ENCODE data around the gene MAGI2.
"Not testable (repeated sequence)": the region's sequence is repeated elsewhere in the genome, so short reads cannot be mapped to it uniquely, and the experiment has no call there.

Gene MAGI2

DNA sequence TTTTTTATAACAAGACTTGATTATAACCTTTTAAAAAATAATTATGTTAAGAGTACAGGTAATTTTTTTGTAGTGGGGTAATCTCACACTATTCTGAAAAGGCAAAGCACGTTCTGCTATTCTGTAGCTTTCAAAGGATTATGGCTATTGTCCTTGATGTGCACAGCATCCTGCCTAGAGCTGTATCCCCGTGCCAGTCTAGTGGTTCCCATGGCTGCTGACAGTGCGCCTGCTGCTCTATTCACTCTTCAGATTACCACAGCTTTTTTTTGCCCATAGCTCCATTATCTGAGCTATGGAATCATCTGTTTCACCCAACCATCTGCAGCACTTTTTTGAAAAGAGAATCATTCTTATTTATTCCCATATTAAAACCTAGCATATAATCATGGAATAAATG lies 931.5 kb downstream of the MAGI2 start:
- ATAC-seq, result no peak

DNA sequence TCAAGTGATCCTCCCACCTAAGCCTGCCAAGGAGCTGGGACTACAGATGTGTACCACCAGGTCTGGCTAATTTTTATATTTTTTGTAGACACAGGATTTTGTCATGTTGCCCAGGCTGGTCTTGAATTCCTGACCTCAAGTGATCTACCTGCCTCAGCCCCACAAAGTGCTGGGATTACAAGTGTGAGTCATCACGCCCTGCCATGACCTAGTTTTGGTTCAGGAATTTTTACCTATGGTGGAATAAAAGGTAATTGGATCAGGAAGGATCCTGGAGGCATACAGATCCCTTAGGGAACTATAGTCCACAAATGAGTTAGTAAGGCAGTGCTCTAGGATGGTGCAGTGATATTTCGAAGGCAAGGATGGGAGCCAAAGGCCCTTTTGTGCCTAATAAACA lies 937.0 kb downstream of the MAGI2 start:
- no peak for ATAC-seq

DNA sequence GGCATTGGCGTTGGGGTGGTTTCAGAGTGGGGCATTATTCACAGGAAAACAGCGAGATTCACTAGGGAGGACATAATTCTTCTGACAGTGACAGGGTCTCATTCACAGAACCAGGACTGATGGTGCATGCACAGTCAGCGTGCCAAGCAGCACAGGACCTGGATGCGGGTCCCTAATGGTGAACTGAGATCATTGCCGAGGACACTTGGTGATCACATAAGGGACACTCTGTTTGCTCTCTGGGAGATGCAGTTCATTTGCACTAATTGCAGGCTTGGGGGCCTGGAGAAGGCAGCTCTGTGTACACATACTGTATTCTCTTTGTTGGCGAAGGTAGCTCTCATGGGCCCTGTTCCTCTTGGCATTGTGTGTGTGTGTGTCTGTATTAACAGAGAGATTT lies 938.8 kb downstream of the MAGI2 start:
- ATAC-seq, result no peak

DNA sequence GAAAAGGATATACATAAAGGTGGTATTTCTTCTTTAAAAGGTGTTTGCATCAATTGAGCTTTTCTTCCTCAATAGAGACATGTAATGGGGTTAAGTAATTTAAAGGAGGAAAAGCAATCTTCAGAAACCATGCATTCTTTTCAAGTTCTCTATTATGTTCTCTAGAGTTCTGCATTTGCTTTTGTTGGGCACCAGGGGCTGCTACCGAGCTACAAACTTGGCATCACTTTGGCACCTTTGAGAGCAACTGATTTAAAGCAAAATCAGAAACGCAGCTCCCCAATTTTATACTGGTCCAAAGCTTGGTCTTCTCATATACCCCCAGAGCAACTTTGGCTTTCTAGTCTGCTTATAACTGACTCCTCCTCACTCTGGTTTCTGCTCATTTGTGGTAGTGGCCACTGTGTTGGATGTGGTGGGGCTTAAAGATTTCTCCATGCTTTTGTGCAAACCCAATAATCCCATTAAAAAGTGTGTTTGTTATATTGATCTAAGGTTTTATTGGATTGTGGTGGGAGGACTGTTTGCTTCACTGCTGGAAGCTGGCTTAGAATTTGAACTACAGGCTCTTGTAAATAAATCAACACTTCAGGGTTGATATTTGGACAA lies 942.8 kb downstream of the MAGI2 start:
- no peak for ATAC-seq

DNA sequence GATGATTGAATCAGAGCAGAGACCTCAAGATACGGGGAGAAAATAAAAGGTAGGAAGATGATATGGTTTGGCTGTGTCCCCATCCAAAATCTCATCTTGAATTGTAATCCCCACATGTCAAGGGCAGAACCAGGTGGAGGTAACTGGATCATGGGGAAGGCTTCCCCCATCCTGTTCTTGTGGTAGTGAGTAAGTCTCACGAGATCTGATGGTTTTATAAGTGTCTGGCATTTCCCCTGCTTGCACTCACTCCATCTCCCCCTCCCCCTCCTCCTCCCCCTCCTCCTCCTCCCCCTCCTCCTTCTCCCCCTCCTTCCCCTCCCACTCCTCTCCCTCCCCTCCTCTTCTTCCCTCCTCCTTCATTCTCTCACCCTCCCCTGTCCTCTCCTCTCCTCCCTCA lies 950.2 kb downstream of the MAGI2 start:
- not testable (repeated sequence) for ATAC-seq

DNA sequence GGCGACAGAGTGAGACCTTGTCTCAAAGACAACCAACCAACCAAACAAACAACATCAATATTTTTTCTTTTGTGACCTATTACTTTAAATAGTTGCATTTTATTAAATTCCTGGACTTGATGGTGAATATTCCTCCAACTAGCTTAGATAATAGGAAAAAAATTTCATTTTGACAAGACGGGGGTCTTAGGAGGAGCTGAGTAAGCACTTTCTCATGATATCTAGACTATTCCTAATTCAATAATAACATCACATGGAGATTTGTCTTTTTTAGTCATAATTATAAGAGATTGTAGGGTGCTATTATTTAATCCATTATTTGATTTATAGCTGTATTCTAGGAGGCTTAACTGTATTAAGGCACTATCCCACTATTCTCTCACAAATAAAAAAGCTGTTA lies 952.4 kb downstream of the MAGI2 start:
- ATAC-seq, result no peak

DNA sequence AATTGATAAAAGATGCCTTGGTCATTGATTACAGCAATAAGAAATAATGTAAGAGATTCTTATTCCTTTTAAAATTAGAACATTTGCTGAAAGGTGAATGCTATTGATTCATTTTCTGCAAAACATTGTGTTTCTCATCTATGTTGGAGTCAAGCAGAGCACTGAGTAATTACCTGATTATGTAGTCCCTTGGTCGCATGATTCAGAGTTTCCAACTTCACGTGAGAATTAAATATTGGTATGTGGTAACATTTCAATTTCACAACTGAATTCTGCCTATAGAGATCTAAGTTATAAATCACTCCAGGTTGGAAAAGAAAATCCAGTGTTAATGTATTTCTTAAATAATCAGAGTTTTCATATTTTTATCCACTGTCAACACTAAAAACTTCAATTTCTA lies 953.5 kb downstream of the MAGI2 start:
- no peak for ATAC-seq

DNA sequence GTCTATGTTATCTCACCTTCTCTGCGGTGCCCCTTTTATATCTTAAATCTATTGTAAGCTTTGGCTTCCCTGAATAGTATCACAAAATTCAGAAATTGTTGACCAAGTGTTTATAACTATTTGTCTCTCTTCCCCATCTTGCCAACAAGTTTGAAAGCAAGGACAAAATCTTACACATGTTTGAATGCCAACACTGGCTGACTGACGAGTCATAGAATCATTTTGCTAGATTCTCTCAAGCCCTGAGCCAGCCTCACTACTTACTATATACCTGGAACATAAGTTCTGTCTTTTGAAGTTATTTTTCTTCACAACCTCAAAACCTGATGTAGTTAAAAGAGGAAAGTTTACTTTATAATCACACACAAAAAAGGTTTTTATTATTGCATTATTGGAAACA lies 954.2 kb downstream of the MAGI2 start:
- ATAC-seq, result no peak

DNA sequence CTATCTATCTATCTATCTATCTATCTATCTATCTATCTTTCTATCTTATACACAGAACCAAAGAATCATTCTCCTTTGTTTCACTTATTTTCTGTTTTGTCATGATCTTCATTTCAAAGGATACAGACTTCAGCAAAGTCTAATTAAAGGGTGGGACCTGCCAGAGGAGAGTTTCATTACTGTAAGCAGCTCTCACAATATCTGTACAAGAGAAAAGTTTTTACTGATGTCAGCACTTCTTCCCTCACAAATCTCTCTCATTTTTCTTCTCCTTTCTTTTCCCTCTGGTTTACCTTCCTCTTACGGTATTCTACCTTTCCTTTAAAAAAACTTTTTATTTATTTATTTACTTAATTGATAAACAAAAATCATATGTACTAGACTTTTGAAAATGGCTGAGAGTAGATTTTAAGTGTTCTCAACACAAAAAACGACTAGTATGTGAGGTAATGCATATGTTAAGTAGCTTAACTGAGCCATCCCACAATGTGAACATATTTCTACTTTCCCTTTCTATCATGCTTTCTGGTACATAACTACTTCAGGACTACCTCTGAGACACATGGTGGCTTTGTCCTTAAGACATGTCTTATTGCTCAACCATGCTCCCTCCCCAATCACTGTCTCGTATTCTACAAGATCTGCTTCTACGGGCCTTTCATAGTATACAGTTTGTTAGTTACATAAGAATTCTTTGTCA lies 955.6 kb downstream of the MAGI2 start:
- no peak for ATAC-seq

DNA sequence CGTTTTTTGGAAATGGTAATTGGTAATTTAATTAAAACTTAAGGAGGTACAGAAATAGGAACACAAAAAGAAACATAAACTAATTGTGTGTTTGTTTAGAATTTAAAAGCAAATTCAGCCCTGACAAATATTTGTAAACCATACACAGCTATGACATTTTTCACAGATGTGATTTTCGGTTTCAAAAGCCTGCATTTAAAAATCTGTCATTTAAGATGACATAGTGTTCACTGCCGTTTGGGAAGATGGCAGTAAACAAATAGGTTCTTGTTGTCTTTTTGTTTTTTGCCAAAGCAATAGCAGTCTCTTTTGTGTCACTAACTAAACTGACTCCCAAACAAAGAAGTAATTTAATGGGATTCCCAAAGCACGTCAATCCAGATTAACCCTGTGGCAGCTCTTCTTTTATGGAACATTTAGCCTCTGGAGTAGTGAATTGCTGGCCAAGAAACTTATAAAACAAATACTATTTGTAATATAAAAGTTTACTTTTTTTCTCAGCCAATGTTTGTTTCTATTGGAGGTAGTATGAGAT lies 957.3 kb downstream of the MAGI2 start:
- ATAC-seq, result no peak

DNA sequence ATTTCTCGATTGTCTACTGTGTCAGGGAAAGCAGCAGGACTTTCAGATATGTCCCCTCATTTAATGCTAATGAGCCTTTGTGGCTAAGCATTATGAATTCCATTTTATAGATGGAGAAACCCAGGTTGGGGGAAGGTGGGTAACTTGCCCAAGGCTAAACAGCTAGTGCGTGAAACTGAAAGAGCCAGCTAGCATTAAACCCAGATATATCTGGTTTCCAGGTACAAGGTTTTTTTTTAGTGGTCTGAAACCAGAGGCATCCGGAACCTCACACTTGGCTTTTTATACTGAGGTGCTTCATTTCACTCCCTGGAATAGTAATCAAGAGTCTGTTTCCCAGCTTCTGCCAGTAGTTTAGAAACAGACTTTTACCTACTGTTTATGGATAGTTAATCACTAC lies 960.1 kb downstream of the MAGI2 start:
- no peak for ATAC-seq

DNA sequence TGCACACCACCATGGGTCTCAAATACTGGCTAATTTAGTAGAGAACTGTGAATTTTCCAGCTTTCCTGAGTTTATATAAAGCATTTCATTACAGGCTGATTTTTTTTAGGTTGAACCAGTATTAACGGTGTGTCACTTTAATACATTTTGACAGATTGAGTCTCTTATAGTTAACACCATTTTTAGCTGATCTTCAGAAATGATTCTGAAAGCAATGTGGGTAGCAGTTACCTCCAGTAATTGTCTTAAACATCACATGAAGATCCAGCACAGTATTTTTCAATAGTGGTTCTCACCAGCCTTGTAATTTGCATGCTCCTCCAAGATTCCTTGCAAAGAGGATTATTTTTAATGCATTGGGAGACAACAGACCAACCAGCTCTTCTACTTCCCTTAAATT lies 961.3 kb downstream of the MAGI2 start:
- ATAC-seq, result no peak

DNA sequence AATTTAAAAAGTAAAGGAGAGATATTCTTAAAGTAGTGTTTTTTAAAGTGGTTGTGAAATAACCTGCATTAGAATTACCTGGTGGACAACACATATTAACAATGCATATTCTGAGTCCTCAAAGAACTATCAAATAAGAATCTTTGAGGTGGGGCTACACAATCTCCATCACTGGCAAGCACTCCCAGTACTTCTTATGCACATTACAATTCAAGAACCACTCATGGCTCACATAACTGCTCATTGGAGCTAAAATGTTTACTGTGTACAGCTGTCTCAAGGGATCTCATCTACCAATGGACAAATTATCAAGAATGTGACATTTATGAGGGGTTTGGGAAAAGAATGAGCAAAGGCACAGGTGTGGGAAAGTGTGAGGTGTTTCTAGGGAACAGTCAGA lies 962.9 kb downstream of the MAGI2 start:
- ATAC-seq, result no peak

DNA sequence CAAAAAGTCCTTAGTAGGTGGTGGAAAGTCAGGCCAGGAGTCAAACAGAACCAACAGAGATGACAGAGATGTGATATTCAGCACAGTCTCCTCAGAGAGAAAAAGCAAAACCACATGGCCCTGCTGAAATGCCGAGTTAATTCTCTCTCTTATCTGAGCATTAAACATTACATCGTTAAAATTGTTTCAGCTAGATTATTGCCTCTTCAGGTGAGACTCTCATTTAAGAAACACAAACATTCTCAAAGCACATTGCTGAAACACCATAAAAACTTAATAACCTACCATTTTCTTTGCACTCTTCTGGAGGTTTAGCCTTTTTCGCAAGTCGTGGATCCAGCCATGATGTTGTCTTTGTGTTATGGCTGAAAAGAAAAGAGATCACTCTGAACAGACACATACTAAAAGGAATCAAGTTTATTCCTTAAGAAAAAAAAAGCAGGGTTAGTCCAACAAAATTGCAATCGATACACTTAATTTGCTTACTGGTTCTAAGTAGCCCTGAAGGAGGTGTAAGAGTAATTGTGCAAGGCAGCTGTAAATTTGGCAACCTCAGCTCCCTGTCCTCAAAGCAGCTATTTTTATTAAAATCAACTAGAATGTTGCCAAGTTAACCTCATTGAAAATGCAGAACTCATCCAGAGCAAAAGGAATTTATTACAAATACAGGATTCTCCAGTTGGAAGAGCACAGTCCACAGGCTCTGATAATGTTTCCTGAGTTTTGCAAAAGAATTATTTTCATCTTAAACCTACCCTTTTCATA lies 963.8 kb downstream of the MAGI2 start:
- no peak for ATAC-seq

DNA sequence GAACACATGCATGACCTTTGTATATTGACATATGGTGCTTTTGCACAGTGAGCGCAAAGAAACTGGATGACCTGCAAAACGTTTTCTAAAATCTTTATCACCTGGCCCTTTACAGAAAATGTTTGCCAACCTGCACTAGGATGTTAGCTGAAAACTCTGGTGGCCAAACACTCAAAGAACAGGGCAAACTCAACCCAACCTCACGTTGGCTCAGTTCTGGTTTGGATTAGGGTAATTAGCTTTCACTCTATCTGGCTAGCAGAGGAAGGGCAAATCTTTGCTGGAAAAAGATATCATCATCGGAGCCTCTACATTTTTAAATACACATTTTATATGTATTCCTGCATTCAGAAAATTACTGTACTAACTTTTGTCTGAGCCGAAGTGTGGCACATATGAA lies 966.0 kb downstream of the MAGI2 start:
- no peak for ATAC-seq

DNA sequence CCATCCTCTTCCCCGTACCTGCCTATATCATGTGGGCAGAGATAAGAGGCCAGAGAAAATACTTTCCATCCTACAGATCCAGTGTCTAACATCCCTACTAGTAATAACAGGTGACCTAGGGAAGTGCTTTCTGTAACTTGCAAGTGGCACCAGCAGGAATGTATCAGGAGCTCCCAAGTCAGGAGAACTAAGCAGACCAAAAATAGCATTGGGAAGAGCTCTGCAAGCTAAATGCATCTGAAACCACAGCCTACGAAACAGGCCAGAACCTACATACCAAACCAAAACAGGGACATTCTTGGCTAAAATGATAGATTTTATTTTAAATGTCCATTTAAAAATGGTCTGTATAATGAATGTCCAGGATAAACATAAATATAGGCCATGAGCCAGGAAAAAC lies 974.1 kb downstream of the MAGI2 start:
- no peak for ATAC-seq

DNA sequence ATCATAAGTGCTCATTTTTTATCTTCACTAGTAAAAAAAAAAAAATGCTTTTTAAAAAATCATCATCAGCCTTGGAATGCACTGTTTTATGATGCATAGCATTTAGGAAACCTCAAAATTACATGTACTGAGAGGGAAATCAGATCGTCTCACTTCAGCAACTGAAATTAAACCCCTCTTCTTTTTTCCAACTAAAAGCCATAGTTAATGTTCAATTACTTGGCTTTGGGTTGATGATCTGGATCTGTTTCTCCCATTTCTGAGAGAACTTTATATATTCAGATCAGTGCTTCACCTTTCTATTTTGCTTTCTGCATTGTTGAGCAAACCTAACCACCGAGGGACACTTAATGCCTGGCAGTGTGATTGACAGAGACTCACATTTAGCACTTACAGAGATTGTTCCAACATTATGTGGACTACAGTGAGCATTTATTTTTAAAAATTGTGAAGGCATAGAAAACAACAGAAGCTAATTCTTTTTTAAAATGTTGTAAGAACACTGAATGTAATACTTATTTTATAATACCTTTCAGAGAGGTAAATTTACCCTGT lies 976.5 kb downstream of the MAGI2 start:
- no peak for ATAC-seq

DNA sequence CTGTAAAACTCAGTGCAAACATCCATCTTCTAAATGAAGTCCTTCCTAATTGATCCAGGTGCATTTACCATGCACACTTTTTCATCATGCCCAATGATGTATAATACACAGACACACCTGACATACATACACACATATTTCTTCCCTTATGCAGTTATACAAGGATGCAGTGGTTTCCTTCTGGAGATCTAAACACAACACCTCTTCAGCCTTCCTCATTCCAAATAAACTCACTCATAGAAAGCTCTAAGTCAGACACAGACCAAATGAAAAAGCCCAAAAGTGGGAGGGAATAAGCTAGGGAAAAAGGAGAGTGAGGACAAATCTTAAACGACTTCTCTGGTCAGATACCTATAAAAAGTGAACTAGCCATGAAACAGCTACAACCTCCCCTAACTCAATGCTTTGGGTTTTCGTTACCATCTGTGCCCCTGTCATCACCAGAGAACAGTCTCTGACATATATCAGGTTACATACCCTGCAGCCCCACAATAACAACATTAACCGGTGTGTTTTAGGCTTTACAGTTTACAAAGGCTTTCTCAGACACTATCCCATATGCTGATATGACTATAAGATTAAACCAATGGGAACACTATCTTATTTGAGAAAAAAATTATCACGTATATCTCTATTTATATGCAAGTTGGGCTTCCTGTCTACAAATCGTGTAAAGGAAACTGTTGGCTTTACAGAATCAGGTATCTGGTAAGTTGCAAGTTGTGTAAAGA lies 979.7 kb downstream of the MAGI2 start:
- ATAC-seq, result no peak

DNA sequence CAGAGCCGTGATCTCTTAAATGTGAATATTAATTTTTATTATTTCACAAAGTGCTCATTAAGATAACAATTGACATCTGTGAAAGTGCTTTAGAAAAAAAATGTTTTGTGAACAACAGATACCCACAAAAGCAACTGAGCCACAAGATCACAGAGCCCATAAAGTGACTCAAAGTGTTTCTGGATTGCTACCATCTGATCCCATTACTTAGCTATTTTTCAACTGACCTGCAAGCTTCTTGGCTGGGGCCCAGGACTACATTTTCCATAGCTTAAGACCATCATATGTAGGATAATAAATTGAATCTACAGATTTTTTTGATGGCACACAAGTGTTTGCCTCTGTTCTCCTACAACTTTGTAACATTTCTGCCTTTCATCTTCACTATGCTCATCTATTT lies 980.4 kb downstream of the MAGI2 start:
- no peak for ATAC-seq

DNA sequence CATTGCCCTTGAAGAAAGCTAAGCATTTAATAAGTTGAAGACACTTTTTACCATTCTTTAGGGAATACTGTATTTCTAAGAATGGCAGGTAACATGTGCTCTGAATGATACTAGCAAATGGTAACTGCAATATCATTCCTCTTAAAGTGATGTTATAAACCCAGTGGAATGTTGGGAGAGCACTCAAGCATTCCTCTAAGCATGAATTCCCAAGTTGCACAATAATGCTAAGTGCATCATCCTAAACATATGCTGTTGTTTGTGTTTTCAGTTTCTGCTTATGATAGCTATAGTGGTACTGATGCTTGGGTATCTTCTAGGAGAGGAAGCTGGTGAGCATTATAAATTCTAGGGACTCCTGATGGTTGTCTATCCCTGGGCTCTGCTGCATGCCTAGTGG lies 980.9 kb downstream of the MAGI2 start:
- no peak for ATAC-seq

DNA sequence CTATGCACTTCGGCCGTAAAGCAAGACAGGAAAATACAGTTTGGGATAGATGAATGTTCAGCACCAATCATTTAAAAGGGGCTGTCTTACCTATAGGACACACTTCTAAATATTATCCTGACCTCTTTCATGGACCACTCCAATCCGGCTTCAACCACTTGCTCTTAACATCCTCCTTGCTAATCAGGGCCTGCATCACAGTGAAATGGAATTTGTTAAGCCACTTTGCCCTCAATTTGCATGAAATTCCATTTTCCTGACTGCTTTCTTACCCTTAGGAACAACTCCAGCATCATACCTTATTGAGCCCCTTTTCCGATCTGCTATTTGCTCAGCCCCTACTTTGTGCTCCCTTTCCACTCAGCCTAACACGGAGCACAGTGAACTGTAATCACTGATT lies 987.6 kb downstream of the MAGI2 start:
- no peak for ATAC-seq

DNA sequence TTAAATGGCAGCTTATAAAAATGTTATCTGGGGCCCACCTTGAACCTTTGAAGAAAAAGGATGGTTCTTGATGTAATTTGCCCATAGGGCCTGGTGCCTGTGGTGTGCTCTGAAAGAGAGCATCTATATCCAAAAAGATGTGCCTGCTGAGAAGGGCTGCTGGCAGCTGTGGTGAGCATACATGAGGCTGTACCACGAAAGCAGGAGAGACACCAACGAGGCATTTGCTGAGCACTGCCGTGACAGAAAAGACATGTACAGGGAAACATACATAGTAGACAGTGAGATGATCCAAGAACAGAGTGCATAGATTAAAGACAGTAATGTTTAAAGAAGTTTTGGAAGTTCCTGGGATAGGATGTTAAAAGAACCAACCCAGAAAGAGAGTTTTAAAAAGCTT lies 990.4 kb downstream of the MAGI2 start:
- ATAC-seq, result no peak

DNA sequence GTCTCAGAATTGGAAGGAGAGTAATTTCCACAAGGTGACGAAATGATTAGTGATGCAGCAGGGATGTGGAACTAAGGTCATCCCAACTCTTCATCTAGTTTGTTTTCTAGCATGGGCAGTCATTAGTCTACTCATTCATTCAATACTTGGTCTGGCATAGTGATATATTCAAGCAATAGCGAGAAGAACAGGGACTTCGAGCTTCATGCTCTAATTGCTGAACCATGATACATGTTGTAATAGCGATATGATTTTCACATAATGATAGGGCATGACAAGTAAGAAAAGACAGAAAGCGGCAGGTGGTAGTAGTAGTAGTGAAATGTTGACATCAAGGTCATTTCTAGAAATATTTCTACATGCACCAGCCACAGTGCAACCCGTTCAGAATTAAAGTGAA lies 1002.8 kb downstream of the MAGI2 start:
- ATAC-seq, result no peak
